ENCODE data around the gene KNTC1.
"Not testable (repeated sequence)": the region's sequence is repeated elsewhere in the genome, so short reads cannot be mapped to it uniquely, and the experiment has no call there.

GRCh38 chr12:122493222-122493621, 33.8 kb upstream of the KNTC1 start:
- TF ChIP-seq POLR2A, CTCF (IDR thresholded peaks at IDR 0.05): not testable (repeated sequence)
